Thyroid gland (tissue), 4 donors: Measurements from ENCODE around the gene RFX3. TPM values are rescaled to one million over a fixed set of nuclear protein-coding genes. Genes with fewer than 3 reads are reported as not detected.

ENCODE experiments used
- DNase-seq, 2 donors: peaks; one replicate each; pipeline ENCODE4 v3.0.0-alpha.2; 2019
- H3K27ac ChIP-seq, 3 donors: fragments of 200-600 bp; sonication (generic); 1 replicate in 2 of 3; 2 replicates in 1 of 3; pipeline ENCODE4 v1.5.1; 2016 to 2019; ENCODE audit warnings: mild to moderate bottlenecking in 1 of 3, moderate library complexity in 1 of 3
- H3K27me3 ChIP-seq: fragments of 200-600 bp; sonication (generic); one replicate; pipeline ENCODE4 v1.5.1; 2019
- H3K36me3 ChIP-seq, 2 donors: fragments of 200-600 bp; sonication (generic); one replicate each; pipeline ENCODE4 v1.5.1; 2016 to 2019
- H3K4me1 ChIP-seq, 2 donors: fragments of 200-600 bp; sonication (generic); one replicate each; pipeline ENCODE4 v1.5.1; 2017 to 2019
- H3K4me3 ChIP-seq, 3 donors: fragments of 200-600 bp; sonication (generic); replicated peaks in 1 of 3; 1 replicate in 2 of 3; 2 replicates in 1 of 3; pipeline ENCODE4 v1.5.1; 2016; ENCODE audit warnings: mild to moderate bottlenecking in 1 of 3
- H3K9me3 ChIP-seq: fragments of 200-600 bp; sonication (generic); one replicate; pipeline ENCODE4 v1.5.1; 2017
- POLR2A ChIP-seq, 2 donors: fragments of 450-650 bp; IDR thresholded peaks; one replicate each; pipeline ENCODE4 v1.6.1; 2017; ENCODE audit warnings: antibody characterized with exemption in 2 of 2, mild to moderate bottlenecking in 2 of 2, moderate library complexity in 1 of 2
- WGBS, 2 donors: methylation state at CpG; one replicate each; pipeline ENCODE4 v1.1.5; 2017; 5-methylcytosine and 5-hydroxymethylcytosine counted together
- intact Hi-C: fragments of 100-400 bp; cut with DNase I; formaldehyde crosslinking; loops from one replicate; pipeline ENCODE4 v1.15.1; 2023
- total RNA-seq, 4 donors: library from RNA; depleted of rRNA; stranded (reverse); fragments of >200 nt; gene quantifications; one replicate each; pipeline ENCODE4 v1.2.3, GENCODE V29; 2016
- TF ChIP-seq, protein P1 (sequence below), 6 experiments: fragments of 200-600 bp in 3 of 6; fragments of 450-650 bp in 3 of 6; sonication (generic) in 3 of 6; IDR thresholded peaks; one replicate each; pipeline ENCODE4 v1.5.1; 2016 to 2019; ENCODE audit warnings: antibody characterized with exemption in 6 of 6, mild to moderate bottlenecking in 2 of 6, inconsistent platforms in 1 of 6, moderate library complexity in 1 of 6

Gene RFX3
- total RNA-seq, 4 donors from 2014 or later, result 8.8 to 16.7 (median 12.3) TPM

- Histone ChIP-seq H3K36me3 (no peaks in the 10 kb centered on the region), H3K27ac (no peak overlapping the region), H3K9me3 (no peaks in the 10 kb centered on the region), H3K27me3 (no peaks in the 10 kb centered on the region), H3K4me3 (no peak overlapping the region), H3K4me1 (peaks cover 0 to 3% of the 10 kb centered on the region in 2 donors)
- intact Hi-C loops, result no loop called here
- TF ChIP-seq, protein P1, sequence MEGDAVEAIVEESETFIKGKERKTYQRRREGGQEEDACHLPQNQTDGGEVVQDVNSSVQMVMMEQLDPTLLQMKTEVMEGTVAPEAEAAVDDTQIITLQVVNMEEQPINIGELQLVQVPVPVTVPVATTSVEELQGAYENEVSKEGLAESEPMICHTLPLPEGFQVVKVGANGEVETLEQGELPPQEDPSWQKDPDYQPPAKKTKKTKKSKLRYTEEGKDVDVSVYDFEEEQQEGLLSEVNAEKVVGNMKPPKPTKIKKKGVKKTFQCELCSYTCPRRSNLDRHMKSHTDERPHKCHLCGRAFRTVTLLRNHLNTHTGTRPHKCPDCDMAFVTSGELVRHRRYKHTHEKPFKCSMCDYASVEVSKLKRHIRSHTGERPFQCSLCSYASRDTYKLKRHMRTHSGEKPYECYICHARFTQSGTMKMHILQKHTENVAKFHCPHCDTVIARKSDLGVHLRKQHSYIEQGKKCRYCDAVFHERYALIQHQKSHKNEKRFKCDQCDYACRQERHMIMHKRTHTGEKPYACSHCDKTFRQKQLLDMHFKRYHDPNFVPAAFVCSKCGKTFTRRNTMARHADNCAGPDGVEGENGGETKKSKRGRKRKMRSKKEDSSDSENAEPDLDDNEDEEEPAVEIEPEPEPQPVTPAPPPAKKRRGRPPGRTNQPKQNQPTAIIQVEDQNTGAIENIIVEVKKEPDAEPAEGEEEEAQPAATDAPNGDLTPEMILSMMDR (IDR thresholded peaks at IDR 0.05), result peak; percentile 48 to 79 (median 64)
- TF ChIP-seq POLR2A (IDR thresholded peaks at IDR 0.05), result no peak
- WGBS, 2 donors, result 64 to 72% methylated on average over 4 of the region's 4 CpGs
- peak; percentile 51 to 69 for DNase-seq
Measured at GRCh38 chr9:3467593-3468219, 58.1 kb downstream of the RFX3 start.

- 91 to 93% methylated on average over 6 of the region's 6 CpGs for WGBS, 2 donors
- Histone ChIP-seq H3K27me3 (no peaks in the 10 kb centered on the region), H3K4me3 (no peak overlapping the region), H3K27ac (no peak overlapping the region), H3K4me1 (peaks cover 0 to 3% of the 10 kb centered on the region in 2 donors), H3K36me3 (no peaks in the 10 kb centered on the region), H3K9me3 (no peaks in the 10 kb centered on the region)
- intact Hi-C loops, result no loop called here
- no peak for DNase-seq
- TF ChIP-seq POLR2A (IDR thresholded peaks at IDR 0.05), result no peak
- TF ChIP-seq, protein P1 (IDR thresholded peaks at IDR 0.05), result no peak
Measured at GRCh38 chr9:3464033-3464638, 61.7 kb downstream of the RFX3 start.

DNA sequence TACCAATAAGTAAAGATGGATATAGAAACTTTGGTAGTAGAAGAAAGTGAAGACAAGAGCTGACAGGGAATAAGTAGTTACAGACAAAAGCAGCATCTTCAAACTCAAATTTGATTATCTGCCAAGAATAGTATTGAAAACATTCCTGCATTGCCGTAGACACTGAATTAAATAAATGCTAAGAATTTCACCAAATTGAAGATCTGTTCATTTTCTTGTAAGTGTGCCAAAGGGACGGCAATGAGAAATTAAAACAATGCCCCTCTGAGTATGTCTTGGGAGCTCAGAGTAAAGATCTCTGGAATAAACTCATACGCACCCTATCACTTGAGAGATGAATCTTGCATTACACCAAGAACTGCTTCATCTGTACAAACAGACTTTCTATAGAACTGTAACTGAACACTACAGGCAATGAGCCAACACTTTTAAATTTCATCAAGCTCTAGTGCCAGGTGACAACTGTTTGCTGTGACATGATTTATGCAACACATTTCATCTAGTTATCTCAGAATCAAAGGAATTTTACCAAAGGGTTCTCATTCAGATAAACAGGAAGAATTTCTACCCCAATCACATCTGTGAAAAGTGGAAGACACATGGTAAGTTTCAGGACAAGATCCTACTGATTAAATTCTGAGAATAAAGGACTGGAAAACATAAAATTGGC, 66.9 kb downstream of the RFX3 start:
- no peak overlapping the region for H3K4me3 ChIP-seq
- H3K27me3 ChIP-seq, result no peaks in the 10 kb centered on the region
- TF ChIP-seq, protein P1 (IDR thresholded peaks at IDR 0.05), result no peak
- TF ChIP-seq POLR2A (IDR thresholded peaks at IDR 0.05), result no peak
- DNase-seq, result no peak
- 78 to 86% methylated on average over 3 of the region's 3 CpGs for WGBS, 2 donors
- intact Hi-C loops, result no loop called here
- H3K4me1 ChIP-seq, result peaks cover 8 to 10% of the 10 kb centered on the region in 2 donors
- no peaks in the 10 kb centered on the region for H3K9me3 ChIP-seq
- no peaks in the 10 kb centered on the region for H3K36me3 ChIP-seq
- no peak overlapping the region for H3K27ac ChIP-seq

GRCh38 chr9:3457175-3457574, 68.6 kb downstream of the RFX3 start:
- Histone ChIP-seq H3K4me3 (no peak overlapping the region), H3K36me3 (no peaks in the 10 kb centered on the region), H3K27ac (no peak overlapping the region), H3K9me3 (no peaks in the 10 kb centered on the region), H3K4me1 (peaks cover 8 to 10% of the 10 kb centered on the region in 2 donors), H3K27me3 (no peaks in the 10 kb centered on the region)
- TF ChIP-seq, protein P1 (IDR thresholded peaks at IDR 0.05), result no peak
- no peak for TF ChIP-seq POLR2A (IDR thresholded peaks at IDR 0.05)
- intact Hi-C loops, result no loop called here
- no peak for DNase-seq

- Histone ChIP-seq H3K4me3 (no peak overlapping the region), H3K36me3 (no peaks in the 10 kb centered on the region), H3K27ac (no peak overlapping the region), H3K4me1 (peaks cover 8 to 10% of the 10 kb centered on the region in 2 donors), H3K9me3 (no peaks in the 10 kb centered on the region), H3K27me3 (no peaks in the 10 kb centered on the region)
- 52 to 65% methylated on average over 3 of the region's 3 CpGs for WGBS, 2 donors
- DNase-seq, result no peak
- intact Hi-C loops, result no loop called here
- TF ChIP-seq POLR2A (IDR thresholded peaks at IDR 0.05), result no peak
- TF ChIP-seq, protein P1 (IDR thresholded peaks at IDR 0.05), result no peak
Measured at GRCh38 chr9:3455717-3456116, 70.1 kb downstream of the RFX3 start.
